ENCODE data around the gene TMEM185A.

DNA sequence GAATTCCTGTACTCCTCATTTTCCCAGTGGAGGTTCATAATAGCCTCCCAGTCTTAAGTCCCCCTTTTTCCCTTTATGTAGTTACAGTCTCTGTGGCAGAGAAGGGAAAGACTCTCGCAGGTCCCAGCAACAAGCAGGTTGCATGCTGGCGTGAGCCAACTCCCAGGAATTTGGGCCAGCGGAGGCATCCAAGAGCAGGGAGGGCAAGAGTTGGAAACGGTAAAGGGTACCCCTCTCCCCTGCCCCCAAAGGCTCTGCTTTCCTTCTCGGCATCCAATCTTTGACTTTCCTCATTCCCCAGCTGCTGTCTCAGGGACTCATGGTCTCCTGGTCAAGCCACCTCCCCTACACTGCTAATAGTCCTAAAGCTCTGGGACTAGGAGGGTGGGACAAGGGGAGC lies 21.1 kb downstream of the TMEM185A start:
- TF ChIP-seq, protein P1, sequence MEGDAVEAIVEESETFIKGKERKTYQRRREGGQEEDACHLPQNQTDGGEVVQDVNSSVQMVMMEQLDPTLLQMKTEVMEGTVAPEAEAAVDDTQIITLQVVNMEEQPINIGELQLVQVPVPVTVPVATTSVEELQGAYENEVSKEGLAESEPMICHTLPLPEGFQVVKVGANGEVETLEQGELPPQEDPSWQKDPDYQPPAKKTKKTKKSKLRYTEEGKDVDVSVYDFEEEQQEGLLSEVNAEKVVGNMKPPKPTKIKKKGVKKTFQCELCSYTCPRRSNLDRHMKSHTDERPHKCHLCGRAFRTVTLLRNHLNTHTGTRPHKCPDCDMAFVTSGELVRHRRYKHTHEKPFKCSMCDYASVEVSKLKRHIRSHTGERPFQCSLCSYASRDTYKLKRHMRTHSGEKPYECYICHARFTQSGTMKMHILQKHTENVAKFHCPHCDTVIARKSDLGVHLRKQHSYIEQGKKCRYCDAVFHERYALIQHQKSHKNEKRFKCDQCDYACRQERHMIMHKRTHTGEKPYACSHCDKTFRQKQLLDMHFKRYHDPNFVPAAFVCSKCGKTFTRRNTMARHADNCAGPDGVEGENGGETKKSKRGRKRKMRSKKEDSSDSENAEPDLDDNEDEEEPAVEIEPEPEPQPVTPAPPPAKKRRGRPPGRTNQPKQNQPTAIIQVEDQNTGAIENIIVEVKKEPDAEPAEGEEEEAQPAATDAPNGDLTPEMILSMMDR (IDR thresholded peaks at IDR 0.05): no peak
- no peak for TF ChIP-seq POLR2AphosphoS5 (IDR thresholded peaks at IDR 0.05)

All from prostate gland (tissue), 2 donors.